Activated T-cell treated with anti-CD3 and anti-CD28 coated beads for 1 hour (primary cell): ENCODE data around the gene OR10A5.
"Not testable (repeated sequence)": the region's sequence is repeated elsewhere in the genome, so short reads cannot be mapped to it uniquely, and the experiment has no call there.

Experiments used
- DNase-seq: peaks from one replicate; pipeline ENCODE4 v3.0.0-alpha.2; 2020; ENCODE audit warnings: low read depth

Gene OR10A5

GRCh38 chr11:6845383-6845782 is at the start of gene OR10A5:
Gene OR10A5 (plus strand): TSS chr11:6845683. CDS start chr11:6845683, 0 bp downstream.
- no peak for DNase-seq

GRCh38 chr11:6799402-6799801 is 46.1 kb upstream of the OR10A5 start, which contains the start of gene OR6A2:
Gene OR6A2 (minus strand): TSS chr11:6799689. CDS start chr11:6795708, 3,981 bp downstream.
- no peak for DNase-seq

GRCh38 chr11:6801075-6801474 is 44.4 kb upstream of the OR10A5 start:
- DNase-seq = not testable (repeated sequence)

- no peak for DNase-seq
Observed at GRCh38 chr11:6812390-6813005, 33.0 kb upstream of the OR10A5 start.

GRCh38 chr11:6813656-6814055 is 31.8 kb upstream of the OR10A5 start:
- no peak for DNase-seq

GRCh38 chr11:6817694-6818093 is 27.8 kb upstream of the OR10A5 start:
- no peak for DNase-seq

GRCh38 chr11:6818967-6819366 is 26.5 kb upstream of the OR10A5 start:
- DNase-seq = no peak

GRCh38 chr11:6824136-6824823 is 21.2 kb upstream of the OR10A5 start:
- no peak for DNase-seq

- DNase-seq = no peak
Observed at GRCh38 chr11:6825231-6825744, 20.2 kb upstream of the OR10A5 start.

- no peak for DNase-seq
Observed at GRCh38 chr11:6828103-6828502, 17.4 kb upstream of the OR10A5 start.

- DNase-seq = no peak
Observed at GRCh38 chr11:6833356-6833755, 12.1 kb upstream of the OR10A5 start.

GRCh38 chr11:6834021-6834420 is 11.5 kb upstream of the OR10A5 start:
- no peak for DNase-seq

- DNase-seq = no peak
Observed at GRCh38 chr11:6841694-6842093, 3.8 kb upstream of the OR10A5 start.

GRCh38 chr11:6843670-6844069 is 1.8 kb upstream of the OR10A5 start:
- DNase-seq = no peak

- DNase-seq = no peak
Observed at GRCh38 chr11:6844356-6844755, 1.1 kb upstream of the OR10A5 start.

GRCh38 chr11:6850526-6850925 is 5.0 kb downstream of the OR10A5 start:
- no peak for DNase-seq

- DNase-seq = not testable (repeated sequence)
Observed at GRCh38 chr11:6854801-6855200, 9.3 kb downstream of the OR10A5 start.

- DNase-seq = no peak
Observed at GRCh38 chr11:6855971-6856541, 10.6 kb downstream of the OR10A5 start.

- DNase-seq = no peak
Observed at GRCh38 chr11:6856871-6857270, 11.4 kb downstream of the OR10A5 start.

GRCh38 chr11:6862961-6863360 is 17.5 kb downstream of the OR10A5 start, which contains the start of gene OR10A2:
Gene OR10A2 (plus strand): TSS chr11:6863057. CDS start chr11:6869755, 6,698 bp downstream.
- DNase-seq = no peak

GRCh38 chr11:6864438-6864837 is 19.0 kb downstream of the OR10A5 start:
- no peak for DNase-seq

- DNase-seq = no peak
Observed at GRCh38 chr11:6871278-6871677, 25.8 kb downstream of the OR10A5 start.

- no peak for DNase-seq
Observed at GRCh38 chr11:6875761-6876160, 30.3 kb downstream of the OR10A5 start.
